IMR-90 (cell line): ENCODE results near the gene MARS2. TPM values are rescaled to one million over a fixed set of nuclear protein-coding genes. Genes with fewer than 3 reads are reported as not detected.

Experiments used
- ATAC-seq: fragments of 200-7000 bp; cut with Tn5 transposase; 2 replicates; pipeline ENCODE4 v1.9.1; 2020; ENCODE audit warnings: low read depth, mild to moderate bottlenecking, moderate library complexity
- BruUV-seq: library from RNA; stranded (reverse); fragments of 400-500 nt; replicated peaks from 2 replicates; lab custom pipeline; 2021; lab: Mats Ljungman, UMichigan
- CTCF ChIA-PET: fragments of 300-600 bp; formaldehyde crosslinking; extraction: SDS; loops from one replicate; lab custom pipeline; 2021; ENCODE audit warnings: antibody characterized with exemption; lab: Yijun Ruan, JAX
- POLR2A ChIA-PET: fragments of 300-600 bp; sonication (Branson Sonifier 250); formaldehyde crosslinking; loops from one replicate; lab custom pipeline; 2022; ENCODE audit warnings: antibody characterized with exemption; ENCODE audit not compliant: unreplicated experiment; lab: Charles Lee
- DNase-seq: peaks from one replicate; pipeline ENCODE4 v3.0.0; 2013
- H2AFZ ChIP-seq: replicated peaks from 2 replicates; pipeline ENCODE3; 2013; ENCODE audit warnings: low read length, mild to moderate bottlenecking; ENCODE audit not compliant: poor library complexity
- H2AK5ac ChIP-seq: 2 replicates; pipeline ENCODE4 v1.6.1; 2013; ENCODE audit warnings: low read depth, low read length, inconsistent platforms
- H2AK9ac ChIP-seq: replicated peaks from 2 replicates; pipeline ENCODE3; 2013; ENCODE audit warnings: mild to moderate bottlenecking, low read depth, low read length, moderate library complexity; ENCODE audit not compliant: poor library complexity
- H2BK120ac ChIP-seq: 2 replicates; pipeline ENCODE4 v1.6.1; 2013; ENCODE audit warnings: low read depth, low read length, inconsistent platforms
- H2BK15ac ChIP-seq: 3 replicates; pipeline ENCODE4 v1.6.1; 2013; ENCODE audit warnings: low read depth, low read length, inconsistent platforms
- H2BK20ac ChIP-seq: 2 replicates; pipeline ENCODE4 v1.6.1; 2013; ENCODE audit warnings: low read depth, mild to moderate bottlenecking, inconsistent platforms, low read length, moderate library complexity
- H2BK5ac ChIP-seq: 2 replicates; pipeline ENCODE4 v1.6.1; 2013; ENCODE audit warnings: mild to moderate bottlenecking, low read depth, low read length, inconsistent platforms; ENCODE audit not compliant: poor library complexity, severe bottlenecking
- H3K14ac ChIP-seq: replicated peaks from 2 replicates; pipeline ENCODE4 v1.6.1; 2013; ENCODE audit warnings: low read depth, low read length, inconsistent platforms
- H3K18ac ChIP-seq: 2 replicates; pipeline ENCODE4 v1.6.1; 2013; ENCODE audit warnings: low read depth, low read length, control low read depth
- H3K23ac ChIP-seq: 2 replicates; pipeline ENCODE4 v1.6.1; 2013; ENCODE audit warnings: low read depth, low read length, inconsistent platforms
- H3K27ac ChIP-seq: 2 replicates; pipeline ENCODE4 v1.5.1; 2013; ENCODE audit warnings: mild to moderate bottlenecking, control low read depth, low read length; ENCODE audit not compliant: insufficient read depth
- H3K27me3 ChIP-seq: 2 replicates; pipeline ENCODE4 v1.6.1; 2013; ENCODE audit warnings: low read length; ENCODE audit not compliant: control insufficient read depth, insufficient read depth
- H3K36me3 ChIP-seq: 2 replicates; pipeline ENCODE4 v1.6.1; 2013; ENCODE audit warnings: low read length, mixed read lengths; ENCODE audit not compliant: control insufficient read depth, insufficient read depth
- H3K4ac ChIP-seq: 2 replicates; pipeline ENCODE4 v1.6.1; 2013; ENCODE audit warnings: low read depth, low read length, inconsistent platforms
- H3K4me1 ChIP-seq: 2 replicates; pipeline ENCODE4 v1.6.1; 2013; ENCODE audit warnings: low read length, mixed read lengths; ENCODE audit not compliant: control insufficient read depth, insufficient read depth
- H3K4me2 ChIP-seq: 2 replicates; pipeline ENCODE4 v1.6.1; 2013; ENCODE audit warnings: low read depth, mild to moderate bottlenecking, control low read depth, low read length, moderate library complexity
- H3K4me3 ChIP-seq: 2 replicates; pipeline ENCODE4 v1.5.1; 2013; ENCODE audit warnings: low read depth, mild to moderate bottlenecking, control low read depth, low read length, moderate library complexity; ENCODE audit not compliant: insufficient read depth
- H3K56ac ChIP-seq: 2 replicates; pipeline ENCODE4 v1.6.1; 2013; ENCODE audit warnings: low read length, inconsistent platforms; ENCODE audit not compliant: insufficient read depth; ENCODE audit errors: extremely low read depth
- H3K79me1 ChIP-seq, 2 experiments: 2 replicates each; pipeline ENCODE4 v1.6.1; 2013; ENCODE audit warnings: low read length in 2 of 2, inconsistent platforms in 1 of 2, low read depth in 1 of 2
- H3K9ac ChIP-seq: 2 replicates; pipeline ENCODE4 v1.6.1; 2013; ENCODE audit warnings: low read depth, low read length, control low read depth
- H3K9me1 ChIP-seq: 2 replicates; pipeline ENCODE4 v1.6.1; 2013; ENCODE audit warnings: low read length, inconsistent platforms; ENCODE audit not compliant: insufficient read depth
- H3K9me3 ChIP-seq: 2 replicates; pipeline ENCODE4 v1.6.1; 2013; ENCODE audit warnings: low read length; ENCODE audit not compliant: control insufficient read depth, insufficient read depth
- H4K20me1 ChIP-seq: 2 replicates; pipeline ENCODE4 v1.6.1; 2013; ENCODE audit warnings: low read length, inconsistent platforms; ENCODE audit not compliant: insufficient read depth
- H4K5ac ChIP-seq: 2 replicates; pipeline ENCODE4 v1.6.1; 2013; ENCODE audit warnings: mild to moderate bottlenecking, low read depth, low read length, control low read depth
- H4K8ac ChIP-seq, 2 experiments: 2 replicates each; pipeline ENCODE4 v1.6.1; 2013; ENCODE audit warnings: low read depth in 2 of 2, low read length in 2 of 2, control low read depth in 1 of 2, inconsistent platforms in 1 of 2
- H4K91ac ChIP-seq: 2 replicates; pipeline ENCODE4 v1.6.1; 2013; ENCODE audit warnings: low read depth, low read length, inconsistent platforms; ENCODE audit not compliant: insufficient read depth
- BHLHE40 ChIP-seq: fragments of 150-350 bp; IDR thresholded peaks from 2 replicates; pipeline ENCODE4 v1.6.1; 2016; ENCODE audit warnings: mild to moderate bottlenecking, low read depth, low read length
- CEBPB ChIP-seq: IDR thresholded peaks from 2 replicates; pipeline ENCODE4 v1.6.1; 2012; ENCODE audit warnings: low read depth, low read length, improper control_type of control experiment
- CHD1 ChIP-seq: IDR thresholded peaks from 2 replicates; pipeline ENCODE4 v1.6.1; 2012; ENCODE audit warnings: low read depth, low read length, improper control_type of control experiment
- FOS ChIP-seq: fragments of 150-350 bp; IDR thresholded peaks from 2 replicates; pipeline ENCODE4 v1.6.1; 2016; ENCODE audit warnings: low read depth, low read length
- MAFK ChIP-seq: IDR thresholded peaks from 2 replicates; pipeline ENCODE4 v1.6.1; 2012; ENCODE audit warnings: low read depth, low read length, improper control_type of control experiment
- MAZ ChIP-seq: IDR thresholded peaks from 2 replicates; pipeline ENCODE4 v1.6.1; 2012; ENCODE audit warnings: low read depth, mild to moderate bottlenecking, low read length, improper control_type of control experiment, moderate library complexity, borderline replicate concordance
- MXI1 ChIP-seq: IDR thresholded peaks from 2 replicates; pipeline ENCODE4 v1.6.1; 2012; ENCODE audit warnings: low read depth, mild to moderate bottlenecking, low read length, moderate library complexity, borderline replicate concordance
- NFE2L2 ChIP-seq: fragments of 150-350 bp; IDR thresholded peaks from 2 replicates; pipeline ENCODE4 v1.6.1; 2016; ENCODE audit warnings: low read depth, mild to moderate bottlenecking, low read length
- POLR2A ChIP-seq: IDR thresholded peaks from 2 replicates; pipeline ENCODE4 v1.6.1; 2012; ENCODE audit warnings: mild to moderate bottlenecking, low read depth, low read length
- RAD21 ChIP-seq: IDR thresholded peaks from 2 replicates; pipeline ENCODE4 v1.6.1; 2012; ENCODE audit warnings: low read length, improper control_type of control experiment
- RCOR1 ChIP-seq: IDR thresholded peaks from 2 replicates; pipeline ENCODE4 v1.6.1; 2012; ENCODE audit warnings: mild to moderate bottlenecking, low read length, improper control_type of control experiment; ENCODE audit not compliant: insufficient replicate concordance
- RFX5 ChIP-seq: IDR thresholded peaks from 2 replicates; pipeline ENCODE4 v1.8.0; 2012; ENCODE audit warnings: low read depth, mild to moderate bottlenecking, low read length, moderate library complexity
- SMC3 ChIP-seq: fragments of 150-350 bp; IDR thresholded peaks from 2 replicates; pipeline ENCODE4 v1.6.1; 2016; ENCODE audit warnings: low read depth, mild to moderate bottlenecking, antibody characterized with exemption, low read length, moderate library complexity
- WGBS, 2 experiments: methylation state at CpG; one replicate each; pipeline versions ENCODE4 v1.1.5 to v1.1.7; 2013; ENCODE audit warnings: missing lambda C conversion rate in 2 of 2; ENCODE audit not compliant: insufficient read length in 1 of 2; ENCODE audit errors: extremely low coverage in 2 of 2; 5-methylcytosine and 5-hydroxymethylcytosine counted together
- dilution Hi-C: fragments of 300-500 bp; cut with HindIII; formaldehyde crosslinking; loops from one replicate; pipeline ENCODE4 v1.14.3; 2018; ENCODE audit warnings: low sequenced_read_pairs; ENCODE audit not compliant: unreplicated experiment
- in situ Hi-C: fragments of 300-500 bp; cut with MboI; formaldehyde crosslinking; loops from 3 replicates; pipeline ENCODE4 v1.14.3; 2019; ENCODE audit warnings: low sequenced_read_pairs, inconsistent platforms, mixed read lengths
- intact Hi-C: fragments of 100-400 bp; cut with micrococcal nuclease; formaldehyde crosslinking; loops from 2 replicates; pipeline ENCODE4 v1.10.0; 2022
- polyA plus RNA-seq, 3 experiments: library from polyadenylated mRNA; depleted of rRNA; stranded (reverse); fragments of >200 nt; gene quantifications; 2 replicates each; pipeline ENCODE4 v1.2.3, GENCODE V29; 2012; ENCODE audit warnings: low replicate concordance in 1 of 3
- total RNA-seq: library from RNA; depleted of rRNA; stranded (reverse); fragments of >200 nt; gene quantifications from 2 replicates; pipeline ENCODE4 v1.2.3, GENCODE V29; 2012
- TF ChIP-seq, protein P1 (sequence below): conservative IDR thresholded peaks from 2 replicates; pipeline ENCODE4 v1.5.1; 2012; ENCODE audit warnings: mild to moderate bottlenecking, low read depth, low read length, improper control_type of control experiment
- TF ChIP-seq, protein P2 (sequence below): fragments of 150-350 bp; IDR thresholded peaks from 2 replicates; pipeline ENCODE4 v1.6.1; 2016; ENCODE audit warnings: low read depth, mild to moderate bottlenecking, low read length, moderate library complexity, borderline replicate concordance
- TF ChIP-seq, protein P3 (sequence below): fragments of 150-350 bp; IDR thresholded peaks from 2 replicates; pipeline ENCODE4 v1.6.1; 2017; ENCODE audit warnings: mild to moderate bottlenecking, antibody characterized with exemption, low read length, low read depth

The MARS2 gene
- total and polyA plus RNA-seq, 2 of the 4 experiments (the other 2 are of a cell fraction), result 3.4 to 3.8 TPM

GRCh38 chr2:197661626-197662025, 43.5 kb upstream of the MARS2 start:
- POLR2A ChIA-PET, result no interaction called here
- Histone ChIP-seq H3K14ac (no peak overlapping the region), H3K9me1 (no peaks in the 10 kb centered on the region), H2BK15ac (no peak overlapping the region), H3K4me3 (no peak overlapping the region), H2BK5ac (no peak overlapping the region), H2AK5ac (no peak overlapping the region), H3K36me3 (no peaks in the 10 kb centered on the region), H3K27ac (no peak overlapping the region), H3K79me1 (no peaks in the 10 kb centered on the region), H4K8ac (no peak overlapping the region), H4K20me1 (no peaks in the 10 kb centered on the region), H3K23ac (no peak overlapping the region), H3K56ac (no peak overlapping the region), H3K4me1 (no peaks in the 10 kb centered on the region), H3K9ac (no peak overlapping the region), H2BK20ac (no peak overlapping the region), H4K5ac (no peak overlapping the region), H4K91ac (no peak overlapping the region), H3K27me3 (no peaks in the 10 kb centered on the region), H2AK9ac (no peak overlapping the region), H3K4ac (no peak overlapping the region), H3K18ac (no peak overlapping the region), H2AFZ (no peak overlapping the region), H3K4me2 (no peak overlapping the region), H3K9me3 (peaks cover 2% of the 10 kb centered on the region), H2BK120ac (no peak overlapping the region)
- no CpG with 5 or more reads among the region's 3 CpGs for WGBS, 2 experiments
- dilution Hi-C loops (no loop called here), in situ Hi-C loops (no loop called here), intact Hi-C loops (no loop called here)
- CTCF ChIA-PET, result no interaction called here
- DNase-seq (no peak), ATAC-seq (no peak)
- no TSS peak for BruUV-seq
- no peak for TF ChIP-seq RFX5
- TF ChIP-seq POLR2A, result no peak
- TF ChIP-seq, protein P1, sequence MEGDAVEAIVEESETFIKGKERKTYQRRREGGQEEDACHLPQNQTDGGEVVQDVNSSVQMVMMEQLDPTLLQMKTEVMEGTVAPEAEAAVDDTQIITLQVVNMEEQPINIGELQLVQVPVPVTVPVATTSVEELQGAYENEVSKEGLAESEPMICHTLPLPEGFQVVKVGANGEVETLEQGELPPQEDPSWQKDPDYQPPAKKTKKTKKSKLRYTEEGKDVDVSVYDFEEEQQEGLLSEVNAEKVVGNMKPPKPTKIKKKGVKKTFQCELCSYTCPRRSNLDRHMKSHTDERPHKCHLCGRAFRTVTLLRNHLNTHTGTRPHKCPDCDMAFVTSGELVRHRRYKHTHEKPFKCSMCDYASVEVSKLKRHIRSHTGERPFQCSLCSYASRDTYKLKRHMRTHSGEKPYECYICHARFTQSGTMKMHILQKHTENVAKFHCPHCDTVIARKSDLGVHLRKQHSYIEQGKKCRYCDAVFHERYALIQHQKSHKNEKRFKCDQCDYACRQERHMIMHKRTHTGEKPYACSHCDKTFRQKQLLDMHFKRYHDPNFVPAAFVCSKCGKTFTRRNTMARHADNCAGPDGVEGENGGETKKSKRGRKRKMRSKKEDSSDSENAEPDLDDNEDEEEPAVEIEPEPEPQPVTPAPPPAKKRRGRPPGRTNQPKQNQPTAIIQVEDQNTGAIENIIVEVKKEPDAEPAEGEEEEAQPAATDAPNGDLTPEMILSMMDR, result no peak
- no peak for TF ChIP-seq CHD1
- TF ChIP-seq NFE2L2, result no peak
- TF ChIP-seq RAD21, result no peak
- no peak for TF ChIP-seq MAZ
- TF ChIP-seq RCOR1, result no peak
- TF ChIP-seq, protein P2, sequence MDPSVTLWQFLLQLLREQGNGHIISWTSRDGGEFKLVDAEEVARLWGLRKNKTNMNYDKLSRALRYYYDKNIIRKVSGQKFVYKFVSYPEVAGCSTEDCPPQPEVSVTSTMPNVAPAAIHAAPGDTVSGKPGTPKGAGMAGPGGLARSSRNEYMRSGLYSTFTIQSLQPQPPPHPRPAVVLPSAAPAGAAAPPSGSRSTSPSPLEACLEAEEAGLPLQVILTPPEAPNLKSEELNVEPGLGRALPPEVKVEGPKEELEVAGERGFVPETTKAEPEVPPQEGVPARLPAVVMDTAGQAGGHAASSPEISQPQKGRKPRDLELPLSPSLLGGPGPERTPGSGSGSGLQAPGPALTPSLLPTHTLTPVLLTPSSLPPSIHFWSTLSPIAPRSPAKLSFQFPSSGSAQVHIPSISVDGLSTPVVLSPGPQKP, result no peak
- no peak for TF ChIP-seq FOS
- TF ChIP-seq, protein P3, sequence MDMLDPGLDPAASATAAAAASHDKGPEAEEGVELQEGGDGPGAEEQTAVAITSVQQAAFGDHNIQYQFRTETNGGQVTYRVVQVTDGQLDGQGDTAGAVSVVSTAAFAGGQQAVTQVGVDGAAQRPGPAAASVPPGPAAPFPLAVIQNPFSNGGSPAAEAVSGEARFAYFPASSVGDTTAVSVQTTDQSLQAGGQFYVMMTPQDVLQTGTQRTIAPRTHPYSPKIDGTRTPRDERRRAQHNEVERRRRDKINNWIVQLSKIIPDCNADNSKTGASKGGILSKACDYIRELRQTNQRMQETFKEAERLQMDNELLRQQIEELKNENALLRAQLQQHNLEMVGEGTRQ, result no peak
- TF ChIP-seq BHLHE40, result no peak
- TF ChIP-seq SMC3, result no peak
- TF ChIP-seq MXI1, result no peak
- TF ChIP-seq CEBPB, result no peak
- no peak for TF ChIP-seq MAFK
